HG02623 (cell line): ENCODE data around the gene TREX2.

Source experiments
- ATAC-seq: cut with Tn5 transposase; IDR thresholded peaks from one replicate; pipeline ENCODE4 v1.9.1; 2021; ENCODE audit warnings: moderate library complexity; ENCODE audit not compliant: unreplicated experiment

TREX2 gene

GRCh38 chrX:153457136-153457825 is 11.4 kb upstream of the TREX2 start:
- ATAC-seq: no peak

GRCh38 chrX:153456704-153457103 is 10.8 kb upstream of the TREX2 start:
- ATAC-seq: no peak

- no peak for ATAC-seq
Observed at GRCh38 chrX:153456161-153456560, 10.3 kb upstream of the TREX2 start.

GRCh38 chrX:153455571-153455970 is 9.7 kb upstream of the TREX2 start:
- ATAC-seq: no peak

GRCh38 chrX:153454901-153455550 is 9.2 kb upstream of the TREX2 start:
- no peak for ATAC-seq

GRCh38 chrX:153450949-153451277 is 5.1 kb upstream of the TREX2 start:
- ATAC-seq: no peak

GRCh38 chrX:153450114-153450948 is 4.5 kb upstream of the TREX2 start:
- no peak for ATAC-seq

- no peak for ATAC-seq
Observed at GRCh38 chrX:153449368-153450113, 3.7 kb upstream of the TREX2 start.

GRCh38 chrX:153448556-153449367 is 2.9 kb upstream of the TREX2 start:
- ATAC-seq: no peak

GRCh38 chrX:153447581-153447960 is 1.7 kb upstream of the TREX2 start:
- no peak for ATAC-seq

- no peak for ATAC-seq
Observed at GRCh38 chrX:153446950-153447580, 1.2 kb upstream of the TREX2 start.

- ATAC-seq: no peak
Observed at GRCh38 chrX:153446636-153446936, 730 bp upstream of the TREX2 start.

- no peak for ATAC-seq
Observed at GRCh38 chrX:153445106-153445855, 575 bp downstream of the TREX2 start.

GRCh38 chrX:153444333-153445011 is 1.4 kb downstream of the TREX2 start:
- ATAC-seq: no peak

- ATAC-seq: no peak
Observed at GRCh38 chrX:153443476-153444332, 2.2 kb downstream of the TREX2 start.

- no peak for ATAC-seq
Observed at GRCh38 chrX:153442463-153442862, 3.4 kb downstream of the TREX2 start.

GRCh38 chrX:153441981-153442380 is 3.9 kb downstream of the TREX2 start:
- ATAC-seq: no peak

GRCh38 chrX:153441296-153441695 is 4.6 kb downstream of the TREX2 start:
- no peak for ATAC-seq
